Measurements from ENCODE around the gene SELENOF. TPM values are rescaled to one million over a fixed set of nuclear protein-coding genes. Genes with fewer than 3 reads are reported as not detected.

The SELENOF gene
- total and polyA plus RNA-seq, 2 of the 13 experiments (the other 11 are each of a cell fraction or from before 2014, with no cell fraction given), result 133 to 163 TPM

Other genes starting within 250 kb of the SELENOF start
- 41.5 and 55.7 TPM in 2 replicates for gene SH3GLB1, start 209.6 kb downstream of the SELENOF start, total RNA-seq (2016; rRNA removed; fragmentation: Illumina TruSeq; extraction: Trizol)
- 19.1 and 26.0 TPM in 2 replicates for gene SH3GLB1, start 209.6 kb downstream of the SELENOF start, polyA plus RNA-seq (2011; rRNA removed)
- gene HS2ST1, start 509 bp upstream of the SELENOF start, total RNA-seq (2016; rRNA removed; fragmentation: Illumina TruSeq; extraction: Trizol), result 51.2 and 58.7 TPM in 2 replicates
- 19.6 and 22.1 TPM in 2 replicates for gene HS2ST1, start 509 bp upstream of the SELENOF start, polyA plus RNA-seq (2011; rRNA removed)